NCI-H2107 (cell line): Measurements from ENCODE around the gene HLF.

Experiments
- DNase-seq: peaks from one replicate; lab custom pipeline; 2025; lab: John Stamatoyannopoulos, UW

The HLF gene

DNA sequence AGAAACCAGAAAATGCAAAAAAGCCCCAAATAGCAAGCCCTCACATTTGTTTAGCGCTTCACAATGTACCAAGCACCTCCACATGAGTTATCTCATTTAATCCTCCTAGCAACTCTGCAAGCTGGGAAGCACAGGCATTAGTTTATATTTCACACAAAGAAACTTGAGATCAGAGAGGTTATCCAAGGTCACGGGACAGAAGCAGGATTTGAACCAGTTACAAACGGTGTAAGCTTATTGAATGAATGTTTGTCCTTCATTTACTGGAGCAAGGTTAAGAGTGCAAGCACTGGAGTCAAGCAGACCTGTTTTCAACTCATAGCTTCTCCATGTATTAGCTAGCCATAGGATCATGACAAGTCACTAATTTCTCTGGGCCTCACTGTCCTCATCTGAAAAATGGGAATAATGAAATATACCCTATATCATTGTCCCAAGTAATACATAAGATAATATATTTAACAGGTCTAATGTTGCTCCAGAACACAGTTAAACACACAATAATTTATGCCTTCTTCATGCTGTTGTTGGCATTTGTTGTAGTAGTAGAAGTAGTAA, 6.1 kb upstream of the HLF start:
- no peak for DNase-seq

- DNase-seq: no peak
Measured at GRCh38 chr17:55259684-55260111, 5.1 kb upstream of the HLF start.

DNA sequence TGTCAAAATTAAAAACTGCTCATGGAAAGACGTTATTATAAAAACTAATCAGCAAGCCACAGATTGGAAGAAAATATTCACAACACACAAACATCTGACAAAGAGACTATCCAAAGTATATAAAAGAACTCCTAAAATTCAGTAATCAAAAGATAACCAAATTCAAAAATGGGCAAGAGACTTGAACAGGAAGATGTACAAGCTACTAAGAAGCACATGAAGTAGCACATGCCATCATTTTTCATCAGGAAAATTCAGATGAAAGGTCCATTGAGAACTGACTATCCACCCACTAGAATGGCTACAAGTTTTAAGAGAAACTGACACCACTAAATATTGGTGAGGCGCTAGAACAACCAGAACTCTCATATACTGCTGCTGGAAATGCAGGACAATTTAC, 3.4 kb upstream of the HLF start:
- DNase-seq: no peak

GRCh38 chr17:55263569-55264277, 1.0 kb upstream of the HLF start:
- no peak for DNase-seq

- no peak for DNase-seq
Measured at GRCh38 chr17:55264278-55264644, 499 bp upstream of the HLF start.

GRCh38 chr17:55265311-55266021, 706 bp downstream of the HLF start:
- no peak for DNase-seq

DNA sequence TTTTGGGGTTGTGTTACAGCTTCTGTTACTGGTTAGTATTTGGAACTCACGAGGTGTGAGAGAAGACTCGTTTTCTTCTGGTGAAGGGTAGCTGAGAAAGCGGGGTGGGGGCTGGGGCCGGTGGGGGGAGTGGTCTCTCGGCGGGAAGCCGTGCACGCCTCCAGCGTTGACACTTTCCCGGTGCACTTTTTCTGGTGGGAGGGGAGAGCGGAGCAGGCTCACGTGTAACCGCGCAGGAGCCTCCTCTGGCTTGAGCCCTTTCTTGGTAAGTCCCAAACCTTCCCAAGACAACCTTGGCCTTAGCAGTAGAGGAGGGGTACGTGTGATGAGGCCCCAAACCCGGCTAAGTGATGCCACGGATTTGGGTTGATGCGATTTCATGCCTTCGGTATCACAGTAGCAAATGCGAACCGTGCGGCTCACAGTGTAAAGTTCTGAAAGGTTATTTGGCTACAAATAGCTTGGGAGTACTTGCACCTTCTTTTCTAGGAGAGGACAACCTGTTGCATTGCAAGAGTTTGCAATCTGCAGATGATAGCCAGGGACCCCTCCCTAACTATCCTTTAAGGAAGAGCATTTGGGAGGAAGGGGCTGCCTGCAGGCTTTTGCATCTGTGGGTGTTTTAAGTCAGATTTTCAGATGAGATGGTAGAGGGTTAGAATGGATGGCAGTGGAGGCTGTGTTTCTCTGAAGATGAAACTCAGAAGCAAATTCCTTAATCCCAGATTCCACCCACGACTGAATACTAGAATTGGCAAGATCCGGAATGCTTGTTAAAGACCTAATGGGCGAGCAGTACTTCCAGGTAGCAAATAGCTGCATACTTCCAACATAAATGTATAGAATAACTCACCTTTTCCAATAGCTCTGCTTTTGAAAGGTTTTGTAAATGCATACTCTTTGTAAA, 1.5 kb downstream of the HLF start:
- DNase-seq: no peak

DNA sequence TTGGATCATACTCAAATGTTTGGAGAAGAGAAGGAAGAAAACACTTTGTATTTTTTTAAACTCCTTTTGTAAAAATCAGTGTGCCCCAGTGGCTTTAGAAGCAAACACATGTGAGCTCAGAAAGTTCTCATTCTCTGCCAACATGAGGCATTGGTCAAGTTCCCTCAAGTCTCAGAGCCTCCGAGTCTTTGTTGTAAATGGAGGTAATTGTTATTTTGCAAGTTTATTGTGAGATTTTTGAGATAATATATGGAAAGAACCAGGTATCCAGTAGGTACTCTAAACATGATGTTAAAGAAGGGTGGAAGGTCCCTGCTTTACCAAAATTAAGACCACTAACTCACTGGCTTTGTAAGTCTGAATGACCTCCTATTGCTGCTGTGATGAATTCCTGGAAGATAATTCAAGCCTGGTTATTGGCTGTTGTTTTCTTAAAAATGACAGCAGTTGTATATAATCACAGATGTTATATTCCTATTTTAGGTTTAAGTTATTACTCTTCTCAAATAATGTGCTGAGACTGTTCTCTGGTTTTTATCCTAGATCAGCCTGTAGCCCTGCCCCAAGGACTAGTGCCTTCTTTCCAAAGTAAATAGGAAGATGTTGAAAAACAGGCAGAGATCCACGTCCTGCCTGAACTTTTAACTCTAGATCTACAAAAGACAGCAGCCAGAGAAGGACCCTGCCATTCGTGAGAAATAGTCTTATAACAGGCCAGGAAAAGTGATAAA, 2.4 kb downstream of the HLF start:
- no peak for DNase-seq

GRCh38 chr17:55267777-55268648, 3.3 kb downstream of the HLF start:
- DNase-seq: no peak

GRCh38 chr17:55268649-55269480, 4.1 kb downstream of the HLF start:
- no peak for DNase-seq

DNA sequence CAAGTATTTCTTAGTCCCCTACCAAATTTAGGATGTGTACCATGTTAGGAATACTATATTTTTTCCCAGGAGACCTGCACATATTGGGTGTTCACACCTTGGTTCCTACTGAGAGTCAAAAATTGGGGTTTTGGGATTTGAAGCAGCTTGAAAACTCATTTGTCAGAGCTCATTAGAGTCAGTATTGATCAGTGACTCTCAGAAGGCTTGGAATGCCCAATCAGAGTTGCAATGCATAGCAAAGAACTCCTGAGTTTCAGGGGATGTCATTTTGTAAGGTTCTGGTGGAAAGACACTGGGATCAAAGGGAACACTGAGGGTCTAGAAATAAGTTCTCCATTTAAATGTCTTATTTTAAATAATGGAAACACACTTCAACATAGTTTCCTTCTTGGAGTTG, 5.1 kb downstream of the HLF start:
- DNase-seq: no peak

GRCh38 chr17:55271223-55271571, 6.4 kb downstream of the HLF start:
- DNase-seq: no peak

- DNase-seq: no peak
Measured at GRCh38 chr17:55271958-55272710, 7.4 kb downstream of the HLF start.

DNA sequence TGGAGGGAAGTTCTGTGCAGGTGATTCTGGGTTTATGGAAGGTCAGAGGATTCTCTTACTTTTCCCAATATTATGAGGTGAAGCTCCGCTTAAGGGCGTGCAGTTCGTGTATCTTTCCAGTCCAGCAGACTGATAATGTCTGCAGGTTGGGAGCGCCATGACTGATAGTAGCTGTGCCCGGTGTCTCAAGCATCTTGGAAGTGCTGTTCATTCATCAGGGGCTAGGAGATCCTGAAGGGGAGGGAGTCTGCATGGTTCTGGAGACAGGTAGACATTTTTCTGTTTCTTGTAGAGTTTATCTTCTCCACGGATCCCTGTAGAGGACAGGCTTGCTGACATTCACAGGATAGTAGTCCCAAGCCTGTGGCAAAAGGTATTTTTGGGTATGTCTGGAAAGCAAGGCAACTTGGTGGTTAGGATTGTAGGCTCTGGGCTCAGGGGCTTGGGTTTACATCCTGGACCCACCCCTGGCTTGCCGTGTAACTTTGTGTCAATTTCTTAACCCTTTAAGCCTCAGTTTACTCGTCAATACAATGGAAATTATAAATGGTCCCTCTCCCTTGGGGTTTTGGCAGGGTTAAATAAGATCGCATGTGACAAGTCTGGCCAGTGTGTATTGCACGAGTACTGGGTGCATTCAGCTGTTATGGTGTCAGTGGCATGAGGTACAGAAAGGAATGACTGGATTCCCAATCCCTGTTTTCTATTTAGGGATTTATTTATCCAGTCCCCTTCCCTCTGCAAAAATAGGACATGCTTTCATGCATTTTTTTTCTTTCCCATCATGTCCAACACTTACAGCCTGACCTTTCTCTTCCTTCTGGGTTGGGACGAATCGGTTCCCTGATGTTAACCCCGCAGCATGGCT, 8.2 kb downstream of the HLF start:
- no peak for DNase-seq

- DNase-seq: no peak
Measured at GRCh38 chr17:55273579-55274354, 9.0 kb downstream of the HLF start.

DNA sequence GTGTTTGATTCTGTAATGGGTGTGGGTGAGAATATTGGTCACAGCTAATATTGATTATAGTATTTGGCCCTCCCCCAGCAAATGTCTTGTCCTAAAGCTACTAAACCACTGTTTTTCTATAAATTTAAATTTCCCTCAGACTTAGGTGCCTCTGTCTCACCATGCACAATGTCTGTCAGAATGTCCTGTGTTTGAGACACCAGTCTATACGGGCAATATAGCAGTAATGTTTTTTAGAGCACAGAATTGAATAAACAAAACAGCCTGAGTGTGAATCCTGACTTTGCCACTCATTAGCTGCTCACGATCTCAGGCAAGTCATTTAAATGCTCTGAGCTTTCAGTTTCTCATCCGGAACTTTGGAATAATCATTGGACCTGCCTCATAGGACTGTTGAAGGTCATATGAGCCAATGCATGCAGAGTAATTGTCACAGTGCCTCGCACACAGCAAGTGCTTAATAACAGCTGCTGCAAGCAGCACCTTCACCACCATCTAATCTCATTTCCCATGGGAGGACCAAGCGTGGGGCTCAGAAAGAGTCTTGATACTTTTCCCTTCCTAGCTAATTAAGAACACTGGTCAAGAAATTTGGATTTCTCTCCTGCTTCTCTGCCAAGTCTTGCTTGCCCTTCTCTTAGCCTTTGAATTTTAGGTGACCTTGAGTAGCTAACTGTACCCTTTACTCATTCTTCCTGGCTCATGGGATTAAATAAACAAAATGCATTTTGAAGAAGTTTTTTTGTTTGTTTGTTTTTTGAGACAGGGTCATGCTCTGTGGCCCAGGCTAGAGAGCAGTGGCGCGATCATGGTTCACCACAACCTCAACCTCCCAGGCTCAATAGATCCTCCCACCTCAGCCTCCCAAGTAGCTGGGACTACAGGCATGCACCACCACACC, 9.8 kb downstream of the HLF start:
- DNase-seq: no peak
